IPS-11a (cell line): ENCODE results near the gene DYNC2H1.
"Not testable (repeated sequence)": the region's sequence is repeated elsewhere in the genome, so short reads cannot be mapped to it uniquely, and the experiment has no call there.

Source experiments
- H3K4me3 ChIP-seq: one replicate; pipeline ENCODE4 v1.5.1; 2013; ENCODE audit warnings: low read depth, low read length, control low read depth

Gene DYNC2H1

DNA sequence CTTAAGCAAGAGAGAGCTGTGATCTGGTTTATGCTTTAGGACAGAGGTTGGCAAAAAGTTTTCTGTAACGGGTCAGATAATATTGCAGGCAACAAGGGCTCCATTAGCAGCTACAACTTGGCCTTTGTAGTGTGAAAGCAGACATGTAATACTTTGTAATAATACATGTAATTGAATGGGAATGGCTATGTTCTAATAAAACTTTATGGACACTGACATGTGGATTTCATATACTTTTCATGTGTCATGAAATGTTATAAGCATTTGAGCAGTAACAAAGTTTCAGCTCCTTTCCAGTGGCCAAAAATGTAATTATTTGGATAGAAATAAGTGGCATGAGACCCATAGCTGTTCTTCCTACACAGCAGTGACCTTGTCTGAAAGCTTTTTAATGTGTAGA, 3.1 kb downstream of the DYNC2H1 start:
- H3K4me3 ChIP-seq: no peak overlapping the region

DNA sequence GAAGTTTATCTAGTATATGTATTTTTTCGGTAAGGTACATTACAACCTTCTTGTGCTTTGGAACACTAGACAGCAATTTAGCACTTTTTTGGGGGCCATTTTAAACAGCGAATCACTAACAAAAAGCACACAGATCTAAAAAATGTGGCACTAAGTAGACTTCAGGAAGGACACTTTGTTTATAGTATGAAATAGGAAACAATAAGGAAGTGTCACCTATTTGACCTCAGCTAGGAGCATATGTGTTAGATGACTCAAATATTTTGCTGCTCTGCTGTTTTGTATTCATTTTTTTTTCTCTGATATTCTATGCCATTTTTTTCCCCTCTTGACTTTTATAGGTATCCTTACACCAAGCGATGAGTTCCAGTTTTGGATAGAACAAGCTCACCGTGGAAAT, 5.6 kb downstream of the DYNC2H1 start:
- no peak overlapping the region for H3K4me3 ChIP-seq

DNA sequence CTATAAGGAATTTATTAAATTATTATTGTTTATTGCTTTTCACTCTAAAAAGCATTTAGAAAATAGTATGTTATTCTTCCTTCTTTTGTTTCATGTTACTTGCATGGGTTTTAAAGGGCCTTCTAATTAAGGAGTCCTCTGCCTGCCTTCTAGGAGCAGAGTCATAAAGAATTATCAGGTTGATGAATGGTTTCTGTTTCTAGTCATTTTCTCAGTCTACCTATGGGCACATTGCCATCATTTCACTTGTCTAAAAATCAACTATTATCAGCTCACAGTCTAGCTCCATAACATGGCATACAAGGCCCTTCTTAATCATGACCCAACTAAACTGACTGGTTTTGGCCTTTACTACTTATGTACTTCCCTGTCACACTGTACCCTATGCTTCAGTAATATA, 16.2 kb downstream of the DYNC2H1 start:
- no peak overlapping the region for H3K4me3 ChIP-seq

DNA sequence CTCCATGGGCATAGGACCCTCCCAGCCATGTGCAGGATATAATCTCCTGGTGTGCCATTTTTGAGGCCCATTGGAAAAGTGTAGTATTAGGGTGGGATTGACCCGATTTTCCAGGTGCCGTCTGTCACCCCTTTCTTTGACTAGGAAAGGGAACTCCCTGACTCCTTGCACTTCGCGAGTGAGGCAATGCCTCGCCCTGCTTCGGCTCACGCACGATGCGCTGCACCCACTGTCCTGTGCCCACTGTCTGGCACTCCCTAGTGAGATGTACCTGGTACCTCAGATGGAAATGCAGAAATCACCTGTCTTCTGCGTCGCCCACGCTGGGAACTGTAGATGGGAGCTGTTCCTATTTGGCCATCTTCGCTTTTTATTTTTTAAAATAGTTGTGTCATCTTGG, 32.8 kb downstream of the DYNC2H1 start:
- H3K4me3 ChIP-seq: not testable (repeated sequence)

DNA sequence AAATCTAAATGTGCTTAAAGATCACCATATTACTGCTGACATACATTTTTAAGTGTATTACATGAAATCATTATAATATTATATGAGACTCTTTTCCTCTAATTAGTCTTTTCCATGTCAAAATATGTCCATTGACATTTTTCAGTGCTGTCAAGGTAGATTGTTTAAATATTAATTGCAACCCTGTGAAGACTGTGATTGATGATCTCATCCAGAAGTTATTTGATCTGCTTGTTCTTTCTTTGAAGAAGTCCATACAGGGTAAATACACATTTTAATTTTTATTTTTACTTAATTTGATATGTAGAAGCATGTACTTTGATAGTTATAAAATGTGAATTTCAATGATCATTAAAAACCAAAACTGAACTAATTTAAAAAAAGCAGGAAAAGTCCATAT, 38.4 kb downstream of the DYNC2H1 start:
- H3K4me3 ChIP-seq: no peak overlapping the region

DNA sequence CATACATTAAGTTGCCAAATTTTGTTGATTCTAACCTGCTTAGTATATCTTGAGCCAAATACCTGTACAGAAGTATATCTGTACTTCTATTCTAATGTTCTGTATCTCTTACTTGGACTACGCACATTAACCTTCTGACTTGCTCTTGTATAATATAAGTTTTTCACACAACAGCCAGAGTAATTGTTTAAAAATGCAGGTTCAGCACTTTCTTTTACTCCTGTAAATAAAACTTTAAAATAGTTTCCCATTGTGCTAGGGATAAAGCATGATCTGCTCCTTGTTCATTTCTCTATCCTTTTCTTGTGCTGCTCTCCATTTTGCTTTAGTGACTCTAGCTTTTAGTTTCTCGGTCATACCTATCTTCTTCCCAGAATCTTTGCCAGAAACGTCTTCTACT, 48.3 kb downstream of the DYNC2H1 start:
- no peak overlapping the region for H3K4me3 ChIP-seq

DNA sequence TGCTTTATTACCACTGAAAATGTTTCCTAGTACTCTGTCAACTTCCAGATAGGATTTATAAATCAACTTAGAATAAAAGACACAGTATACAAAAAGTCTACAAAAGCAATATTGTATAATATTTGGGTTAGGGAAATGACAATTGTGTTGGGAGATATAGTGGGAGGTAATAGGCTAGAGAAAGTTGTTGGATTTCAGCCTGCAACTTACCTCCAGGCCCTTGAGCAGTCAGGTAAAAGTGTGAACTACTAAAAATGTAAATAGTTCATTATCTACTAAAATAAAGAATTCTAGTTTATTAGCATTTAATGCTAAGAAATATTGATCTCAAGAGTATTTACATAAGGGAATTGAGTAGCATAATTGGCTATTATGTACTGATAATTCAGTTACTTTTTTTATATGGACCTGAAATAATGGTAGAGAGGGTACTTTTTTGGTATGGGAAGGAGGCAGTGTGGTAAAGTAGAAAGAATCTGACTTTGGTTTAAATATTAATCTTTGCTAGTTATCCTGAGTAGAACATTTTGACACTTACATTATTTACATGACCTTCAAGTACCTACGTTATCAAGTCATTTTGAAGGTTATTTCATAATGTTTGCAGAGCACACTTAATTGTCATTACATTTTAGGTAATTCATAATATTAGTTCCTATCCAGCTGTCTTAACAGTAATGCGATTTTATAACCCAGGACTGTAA, 55.0 kb downstream of the DYNC2H1 start:
- H3K4me3 ChIP-seq: no peak overlapping the region

DNA sequence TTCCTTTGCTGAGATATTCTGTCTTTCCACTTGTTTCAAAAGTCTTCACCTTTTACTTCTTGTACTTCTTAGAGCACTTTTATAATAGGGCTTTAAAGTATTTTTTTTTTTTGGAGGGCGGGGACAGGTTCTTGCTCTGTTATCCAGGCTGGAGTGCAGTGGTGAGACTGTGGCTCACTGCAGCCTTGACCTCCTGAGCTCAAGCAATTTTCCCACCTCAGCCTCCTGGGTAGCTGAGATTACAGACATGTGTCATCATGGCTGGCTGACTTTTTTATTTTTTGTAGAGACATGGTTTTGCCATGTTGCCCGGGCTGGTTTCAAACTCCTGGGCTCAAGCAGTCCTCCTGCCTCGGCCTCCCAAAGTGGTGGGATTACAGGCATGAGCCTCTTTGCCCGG, 57.9 kb downstream of the DYNC2H1 start:
- no peak overlapping the region for H3K4me3 ChIP-seq

DNA sequence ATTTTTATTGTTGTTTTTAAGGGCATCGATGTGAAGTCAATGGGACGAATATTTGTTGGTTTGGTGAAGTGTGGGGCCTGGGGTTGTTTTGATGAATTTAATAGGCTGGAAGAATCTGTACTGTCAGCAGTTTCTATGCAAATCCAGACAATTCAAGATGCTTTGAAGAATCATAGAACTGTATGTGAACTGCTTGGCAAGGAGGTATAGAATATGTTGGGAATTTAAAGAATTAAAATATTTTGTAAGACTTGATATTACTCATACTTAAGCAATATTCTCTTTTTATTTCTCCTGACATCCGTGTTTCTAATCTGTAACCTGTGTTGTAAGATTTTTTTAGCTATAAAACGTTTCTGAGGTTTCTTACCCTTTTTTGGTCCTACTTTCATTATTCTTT, 61.6 kb downstream of the DYNC2H1 start:
- H3K4me3 ChIP-seq: no peak overlapping the region

DNA sequence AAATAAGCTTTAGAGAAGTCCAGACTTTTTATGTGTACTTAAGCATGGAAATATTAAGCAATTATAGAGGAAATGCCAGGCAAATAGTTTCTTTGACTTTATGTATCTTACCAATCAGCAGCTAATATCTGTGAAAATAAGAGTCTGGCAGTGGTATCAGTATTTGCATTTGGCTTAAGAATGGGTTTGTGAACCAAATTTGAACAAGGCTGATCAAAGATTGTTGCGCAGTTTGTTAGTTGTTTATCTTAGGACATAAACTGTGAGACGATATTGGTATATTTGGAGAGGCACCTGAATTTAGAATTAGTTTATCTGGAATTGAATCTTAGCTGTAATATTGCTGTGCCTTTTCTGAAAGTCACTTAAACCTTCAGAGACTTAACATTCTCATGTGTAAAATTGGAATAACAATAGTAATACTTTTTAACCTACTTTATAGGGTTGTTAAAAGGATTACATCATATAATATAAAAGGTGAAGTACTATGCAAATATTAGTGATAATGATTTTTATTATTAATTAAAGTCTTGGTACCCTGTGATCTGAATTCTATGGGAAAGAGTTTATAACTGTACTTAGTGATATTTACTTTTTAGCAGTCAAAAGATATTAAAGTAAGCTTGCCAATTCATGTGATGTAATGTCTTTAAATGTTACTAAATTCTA, 66.4 kb downstream of the DYNC2H1 start:
- no peak overlapping the region for H3K4me3 ChIP-seq

DNA sequence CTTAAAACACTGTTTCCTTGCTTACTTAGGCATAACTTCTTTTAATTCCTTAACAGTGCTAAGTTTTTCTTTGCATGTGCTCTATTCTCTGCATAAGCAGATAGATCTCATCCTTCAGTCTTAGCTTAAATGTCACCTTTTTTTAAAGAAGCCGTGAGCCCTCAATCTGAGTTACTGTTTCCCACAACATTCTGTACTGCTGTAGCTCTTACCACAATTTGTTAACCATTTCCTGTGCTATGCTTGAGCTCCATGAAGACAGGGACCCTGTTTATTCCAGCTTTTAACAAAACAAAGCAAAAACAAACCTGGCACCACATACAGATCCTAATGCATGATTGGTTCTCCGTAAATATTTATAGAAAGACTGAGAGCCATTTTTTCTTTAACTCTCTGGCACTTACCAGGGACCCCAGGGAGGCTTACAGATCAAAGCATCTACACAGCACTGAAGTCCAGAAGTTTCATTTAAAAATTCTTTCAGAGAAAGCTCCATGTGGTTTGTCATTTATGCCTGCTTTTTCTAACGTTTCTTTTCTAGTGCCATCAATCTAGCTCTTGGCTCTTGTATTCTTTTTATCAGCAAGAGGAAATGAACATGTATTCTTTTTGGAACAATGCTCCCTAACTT, 74.9 kb downstream of the DYNC2H1 start:
- H3K4me3 ChIP-seq: no peak overlapping the region

DNA sequence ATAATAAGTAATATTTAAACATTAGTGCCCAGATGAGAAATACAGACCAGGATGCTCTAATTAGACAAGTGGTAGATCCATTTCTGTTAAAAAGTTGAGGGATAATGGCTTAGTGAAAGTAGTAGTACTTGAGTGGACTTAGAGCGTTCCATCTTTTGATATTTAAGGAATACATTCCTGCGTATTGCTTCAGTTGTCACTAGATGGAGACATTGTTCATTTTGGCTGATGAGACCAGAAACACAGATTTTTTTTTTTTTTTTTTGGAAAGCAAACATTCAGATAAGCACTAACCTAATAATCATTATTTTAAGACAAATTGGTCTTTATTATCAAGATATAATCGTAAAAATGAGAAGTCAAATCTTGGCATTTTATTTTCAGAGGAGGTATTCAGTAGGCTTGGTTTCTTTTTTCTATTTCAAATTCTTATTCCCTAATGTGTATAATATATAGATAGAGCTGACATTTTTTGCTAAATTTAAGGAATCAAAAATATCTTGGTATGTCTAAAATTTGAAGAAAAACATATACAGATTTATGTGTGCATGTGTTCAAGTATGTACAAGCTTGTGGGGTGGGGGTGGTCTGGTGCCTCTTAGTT, 92.9 kb downstream of the DYNC2H1 start:
- H3K4me3 ChIP-seq: no peak overlapping the region

DNA sequence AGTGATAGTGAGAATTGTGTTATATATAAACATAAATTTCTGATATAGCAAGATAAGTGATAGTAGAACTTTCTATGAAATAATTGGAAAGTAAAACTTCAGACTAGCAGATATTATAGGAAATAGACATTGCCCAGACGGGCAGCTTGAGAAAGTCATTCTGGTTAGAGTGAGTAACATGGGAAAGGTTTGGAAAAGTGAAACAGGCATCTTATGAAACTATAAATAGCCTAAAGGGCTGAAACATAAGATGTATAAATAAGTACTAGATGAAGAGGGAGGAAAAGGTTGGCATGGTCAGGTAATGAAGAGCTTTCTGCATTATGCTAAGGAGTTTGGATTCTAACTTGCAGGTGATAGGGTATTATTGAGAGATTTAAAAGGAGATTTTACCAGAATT, 101.3 kb downstream of the DYNC2H1 start:
- no peak overlapping the region for H3K4me3 ChIP-seq

DNA sequence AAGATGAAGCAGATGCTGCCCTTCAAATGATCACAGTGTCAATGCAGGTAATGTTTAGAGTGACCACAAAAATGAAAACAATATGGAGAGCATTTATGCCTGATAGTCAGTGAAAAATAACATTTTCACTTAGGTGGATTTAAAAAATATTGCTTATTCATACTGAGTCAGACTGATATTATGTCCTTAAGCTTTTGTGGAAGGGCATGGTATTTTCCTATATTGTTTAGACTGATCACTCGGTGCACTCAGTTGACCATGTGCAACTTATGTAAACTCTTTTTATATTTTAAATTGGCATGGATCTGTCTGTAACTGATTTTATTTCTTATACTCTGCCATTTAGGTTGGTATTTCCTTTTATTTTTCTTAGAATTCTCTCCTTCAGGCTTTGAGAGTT, 106.6 kb downstream of the DYNC2H1 start:
- H3K4me3 ChIP-seq: no peak overlapping the region

DNA sequence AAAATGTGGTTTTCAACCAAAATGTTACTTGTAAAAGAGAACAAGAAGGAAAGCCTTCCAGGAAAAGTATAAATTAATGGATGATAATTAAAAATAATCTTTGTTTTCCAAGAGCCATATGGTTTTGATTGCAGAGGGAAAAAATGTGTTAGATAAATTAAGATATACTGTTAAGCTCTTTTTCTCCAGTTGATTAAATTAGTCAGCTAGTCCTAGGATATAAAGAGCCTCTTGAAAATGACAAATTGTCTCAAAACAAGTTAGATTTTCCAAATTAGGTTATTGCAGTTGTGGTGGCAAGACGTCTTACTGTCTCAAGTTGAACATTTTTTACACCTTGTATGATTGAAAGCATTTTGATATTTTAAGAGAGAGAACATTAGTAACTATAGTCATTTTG, 110.9 kb downstream of the DYNC2H1 start:
- no peak overlapping the region for H3K4me3 ChIP-seq

DNA sequence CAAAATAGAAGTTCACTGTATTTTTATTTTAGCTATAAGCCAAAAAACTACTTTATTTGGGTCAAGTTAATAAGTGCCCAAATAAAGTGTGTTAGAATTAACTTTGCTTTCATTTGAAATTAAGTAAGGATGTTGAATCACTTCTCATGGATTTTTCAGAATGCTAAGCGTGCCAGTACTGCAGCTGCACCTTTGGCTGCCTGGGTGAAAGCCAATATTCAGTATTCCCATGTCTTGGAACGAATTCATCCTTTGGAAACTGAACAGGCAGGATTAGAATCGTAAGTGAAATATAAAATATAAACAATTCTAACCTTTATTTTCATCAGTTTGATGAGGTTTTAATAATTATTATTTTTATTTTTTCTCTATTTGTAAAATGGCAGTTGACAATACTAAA, 113.6 kb downstream of the DYNC2H1 start:
- H3K4me3 ChIP-seq: no peak overlapping the region

DNA sequence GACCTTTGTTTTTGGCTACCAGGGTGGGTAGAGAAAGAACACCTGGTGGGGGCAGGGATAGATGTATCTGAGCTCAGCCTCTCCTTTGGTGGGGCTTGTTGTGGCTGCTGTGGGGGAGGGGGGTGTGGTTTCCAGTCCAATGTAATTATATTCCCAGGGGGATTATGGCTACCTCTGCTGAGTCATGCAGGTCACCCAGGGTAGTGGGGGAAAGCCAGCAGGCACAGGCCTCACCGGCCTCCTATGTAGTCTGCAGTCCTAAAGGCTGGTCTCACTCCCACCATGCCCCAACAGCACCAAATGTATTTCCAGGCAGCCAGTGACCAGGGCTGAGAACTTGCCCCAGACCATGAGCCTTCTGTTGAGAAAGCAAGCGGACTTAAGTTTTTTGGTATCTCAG, 119.6 kb downstream of the DYNC2H1 start:
- no peak overlapping the region for H3K4me3 ChIP-seq

DNA sequence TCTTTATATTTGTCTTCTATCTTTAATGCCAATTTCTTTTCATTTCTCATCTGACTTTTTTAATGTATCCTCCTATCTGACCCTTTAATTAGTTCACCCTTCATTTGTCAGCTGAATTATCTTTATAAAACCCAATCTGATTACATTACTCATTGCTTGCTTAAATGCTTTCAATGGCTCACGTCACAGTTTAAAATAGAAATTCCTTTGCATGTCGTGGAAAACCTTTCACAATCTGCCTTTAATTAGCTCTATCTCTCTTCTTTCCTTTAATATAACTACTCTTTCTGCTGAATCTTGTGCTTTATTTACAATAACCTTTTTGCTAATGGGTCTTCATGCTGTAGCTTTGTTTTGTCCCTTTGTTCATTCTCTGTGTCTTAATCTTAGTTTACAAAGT, 125.7 kb downstream of the DYNC2H1 start:
- H3K4me3 ChIP-seq: no peak overlapping the region

DNA sequence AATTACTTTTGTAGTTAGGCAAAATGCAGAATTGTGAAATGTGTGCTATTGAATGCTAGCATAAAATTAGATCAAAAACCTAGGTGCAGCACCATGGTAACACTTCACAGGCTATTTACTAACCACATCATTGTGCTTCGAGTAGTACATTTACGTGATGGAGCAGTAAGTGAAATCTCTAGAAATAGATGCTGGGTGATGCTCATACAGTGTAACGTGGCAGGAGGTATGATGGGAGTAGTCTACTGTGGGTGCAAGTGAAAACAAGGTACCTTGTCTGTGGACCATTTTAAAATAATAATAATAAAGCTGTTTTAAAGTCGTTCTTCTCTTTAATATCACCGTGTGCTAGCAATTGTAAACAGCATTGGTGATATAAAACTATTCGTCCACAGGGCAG, 132.3 kb downstream of the DYNC2H1 start:
- H3K4me3 ChIP-seq: no peak overlapping the region

DNA sequence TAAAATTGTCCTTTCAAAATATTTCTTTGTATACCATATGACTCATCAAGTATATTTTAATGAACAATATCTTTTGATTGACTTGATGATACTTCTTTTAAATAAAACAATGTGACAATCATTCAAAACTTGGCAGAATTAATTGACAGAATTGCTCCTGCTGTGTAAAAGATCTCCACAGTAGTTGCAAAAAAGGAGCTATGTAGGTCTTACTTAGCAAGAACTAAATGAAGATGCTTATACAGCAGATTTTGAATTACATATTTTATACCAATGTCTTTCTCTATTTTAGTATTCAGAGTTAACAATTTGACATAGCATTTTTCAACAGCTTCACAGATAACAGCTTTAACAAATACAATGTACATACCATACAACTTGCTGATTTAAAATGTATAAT, 144.9 kb downstream of the DYNC2H1 start:
- H3K4me3 ChIP-seq: no peak overlapping the region

DNA sequence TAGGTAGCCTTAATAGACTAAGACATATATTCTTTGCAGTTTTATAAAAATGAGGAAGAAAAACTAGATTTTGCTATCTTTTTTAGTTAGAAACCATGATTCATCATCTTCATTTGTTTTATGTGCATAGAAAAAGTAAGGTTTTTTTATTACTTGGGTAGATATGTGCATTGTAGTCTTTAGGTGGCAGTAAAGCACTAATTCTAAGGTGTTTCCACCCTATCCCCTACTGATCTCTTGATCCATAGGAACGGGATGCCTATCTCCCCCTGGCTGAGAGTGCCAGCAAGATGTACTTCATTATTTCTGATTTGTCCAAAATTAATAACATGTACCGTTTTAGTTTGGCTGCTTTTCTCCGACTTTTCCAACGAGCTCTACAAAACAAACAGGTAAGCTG, 148.1 kb downstream of the DYNC2H1 start:
- no peak overlapping the region for H3K4me3 ChIP-seq
